Fibroblast of lung (primary cell): ENCODE results near the gene FNDC3B. TPM values are rescaled to one million over a fixed set of nuclear protein-coding genes. Genes with fewer than 3 reads are reported as not detected.
A peak's percentile ranks its signal among the peaks of the same experiment; 100 is the strongest.

Experiments used
- DNase-seq, 2 donors: peaks; one replicate each; pipeline versions ENCODE4 v3.0.0 to v3.0.0-alpha.2; 2010; ENCODE audit warnings: low read depth in 2 of 2
- H2AFZ ChIP-seq: 2 replicates; pipeline ENCODE4 v1.5.1; 2012; ENCODE audit warnings: low read length, control low read depth, inconsistent platforms
- H3K27ac ChIP-seq: 2 replicates; pipeline ENCODE4 v1.5.1; 2011; ENCODE audit warnings: low read length, control low read depth; ENCODE audit not compliant: insufficient read depth
- H3K27me3 ChIP-seq: 2 replicates; pipeline ENCODE4 v1.5.1; 2011; ENCODE audit warnings: mild to moderate bottlenecking, low read length; ENCODE audit not compliant: control insufficient read depth, insufficient read depth
- H3K36me3 ChIP-seq: 2 replicates; pipeline ENCODE4 v1.5.1; 2011; ENCODE audit warnings: low read length; ENCODE audit not compliant: control insufficient read depth, insufficient read depth
- H3K4me1 ChIP-seq: 2 replicates; pipeline ENCODE4 v1.5.1; 2011; ENCODE audit warnings: low read length; ENCODE audit not compliant: control insufficient read depth, insufficient read depth; ENCODE audit errors: extremely low read depth
- H3K4me2 ChIP-seq: 2 replicates; pipeline ENCODE4 v1.5.1; 2011; ENCODE audit warnings: low read length, control low read depth; ENCODE audit not compliant: insufficient read depth; ENCODE audit errors: extremely low read depth
- H3K4me3 ChIP-seq, 4 experiments: fragments of 200-600 bp in 1 of 4; sonication (generic) in 1 of 4; replicated peaks in 1 of 4; 2 replicates each; pipeline ENCODE4 v1.5.1; 2011 to 2016; ENCODE audit warnings: low read length in 4 of 4, low read depth in 3 of 4, mild to moderate bottlenecking in 3 of 4, control low read depth in 2 of 4, inconsistent platforms in 1 of 4, mixed read lengths in 1 of 4; ENCODE audit not compliant: insufficient read depth in 1 of 4; ENCODE audit errors: control extremely low read depth in 1 of 4
- H3K79me2 ChIP-seq: 2 replicates; pipeline ENCODE4 v1.5.1; 2012; ENCODE audit warnings: mild to moderate bottlenecking, low read length, inconsistent platforms; ENCODE audit not compliant: control insufficient read depth, insufficient read depth
- H3K9ac ChIP-seq: 2 replicates; pipeline ENCODE4 v1.5.1; 2011; ENCODE audit warnings: mild to moderate bottlenecking, low read length, control low read depth; ENCODE audit not compliant: insufficient read depth
- H3K9me3 ChIP-seq: 2 replicates; pipeline ENCODE4 v1.5.1; 2012; ENCODE audit warnings: low read depth, low read length; ENCODE audit not compliant: control insufficient read depth, insufficient read depth
- H4K20me1 ChIP-seq: 2 replicates; pipeline ENCODE4 v1.5.1; 2011; ENCODE audit warnings: low read length; ENCODE audit not compliant: control insufficient read depth, insufficient read depth; ENCODE audit errors: extremely low read depth
- EZH2 ChIP-seq: IDR thresholded peaks from 2 replicates; pipeline ENCODE4 v1.5.1; 2012; ENCODE audit warnings: low read length, control low read depth, mild to moderate bottlenecking; ENCODE audit errors: missing control alignments
- polyA plus RNA-seq, 2 donors: library from polyadenylated mRNA; depleted of rRNA in 1 of 2; stranded (reverse) in 1 of 2; unstranded in 1 of 2; fragments of >200 nt; gene quantifications; 2 replicates each; pipeline ENCODE4 v1.2.1, GENCODE V29; 2011 to 2012; ENCODE audit warnings: missing spikeins in 1 of 2
- total RNA-seq: library from RNA; depleted of rRNA; stranded (reverse); fragments of >200 nt; gene quantifications from 2 replicates; pipeline ENCODE4 v1.2.1, GENCODE V29; 2014
- TF ChIP-seq, protein P1 (sequence below), 2 donors: IDR thresholded peaks in 1 of 2; conservative IDR thresholded peaks in 1 of 2; 1 replicate in 1 of 2; 2 replicates in 1 of 2; pipeline ENCODE4 v1.5.1; 2011 to 2012; ENCODE audit warnings: low read length in 2 of 2, control low read depth in 1 of 2, inconsistent platforms in 1 of 2, low read depth in 1 of 2, mild to moderate bottlenecking in 1 of 2

FNDC3B gene
- total and polyA plus RNA-seq, 2 donors (not counting 1 experiment from before 2014, with no cell fraction given), result 26.1 to 76.8 TPM

GRCh38 chr3:172174513-172175253 is 135.3 kb downstream of the FNDC3B start:
- H3K4me2 ChIP-seq, result no peak overlapping the region
- peaks cover 20% of the 10 kb centered on the region for H3K4me1 ChIP-seq
- no peaks in the 10 kb centered on the region for H3K36me3 ChIP-seq
- no peaks in the 10 kb centered on the region for H3K27me3 ChIP-seq
- peak; percentile 49 for DNase-seq
- peaks cover 5% of the 10 kb centered on the region for H4K20me1 ChIP-seq
- TF ChIP-seq, protein P1, sequence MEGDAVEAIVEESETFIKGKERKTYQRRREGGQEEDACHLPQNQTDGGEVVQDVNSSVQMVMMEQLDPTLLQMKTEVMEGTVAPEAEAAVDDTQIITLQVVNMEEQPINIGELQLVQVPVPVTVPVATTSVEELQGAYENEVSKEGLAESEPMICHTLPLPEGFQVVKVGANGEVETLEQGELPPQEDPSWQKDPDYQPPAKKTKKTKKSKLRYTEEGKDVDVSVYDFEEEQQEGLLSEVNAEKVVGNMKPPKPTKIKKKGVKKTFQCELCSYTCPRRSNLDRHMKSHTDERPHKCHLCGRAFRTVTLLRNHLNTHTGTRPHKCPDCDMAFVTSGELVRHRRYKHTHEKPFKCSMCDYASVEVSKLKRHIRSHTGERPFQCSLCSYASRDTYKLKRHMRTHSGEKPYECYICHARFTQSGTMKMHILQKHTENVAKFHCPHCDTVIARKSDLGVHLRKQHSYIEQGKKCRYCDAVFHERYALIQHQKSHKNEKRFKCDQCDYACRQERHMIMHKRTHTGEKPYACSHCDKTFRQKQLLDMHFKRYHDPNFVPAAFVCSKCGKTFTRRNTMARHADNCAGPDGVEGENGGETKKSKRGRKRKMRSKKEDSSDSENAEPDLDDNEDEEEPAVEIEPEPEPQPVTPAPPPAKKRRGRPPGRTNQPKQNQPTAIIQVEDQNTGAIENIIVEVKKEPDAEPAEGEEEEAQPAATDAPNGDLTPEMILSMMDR (conservative IDR thresholded peaks at IDR 0.05 in 1 of 2, IDR thresholded peaks at IDR 0.05 in 1 of 2; ENCODE audit: low read depth in 1 of 2, low read length in 2 of 2), result no peak
- no peak for TF ChIP-seq EZH2
- no peak overlapping the region for H3K4me3 ChIP-seq
- no peaks in the 10 kb centered on the region for H3K9me3 ChIP-seq
- H3K9ac ChIP-seq, result no peak overlapping the region
- peaks cover 43% of the 10 kb centered on the region for H3K79me2 ChIP-seq
- H2AFZ ChIP-seq, result no peak overlapping the region
- no peak overlapping the region for H3K27ac ChIP-seq

DNA sequence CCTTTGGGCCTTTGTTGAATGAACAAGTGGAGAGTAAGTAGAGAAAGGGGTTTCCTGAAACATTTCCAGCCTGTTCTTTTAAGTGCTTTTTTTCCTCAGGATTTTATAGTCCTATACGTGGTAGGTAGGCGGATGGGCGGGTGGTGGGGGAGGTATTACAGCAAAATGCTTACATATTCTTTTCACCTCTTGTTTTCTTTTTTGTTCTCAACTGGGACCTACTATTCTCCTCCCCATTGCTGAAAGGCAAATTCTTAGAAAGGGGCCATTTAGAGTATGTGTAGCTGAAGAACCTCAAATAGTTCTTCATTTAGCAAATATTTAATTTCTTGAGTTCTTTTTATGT is 135.8 kb downstream of the FNDC3B start:
- Histone ChIP-seq H3K4me3 (no peak overlapping the region), H3K36me3 (no peaks in the 10 kb centered on the region), H3K27me3 (no peaks in the 10 kb centered on the region), H2AFZ (no peak overlapping the region), H3K9me3 (no peaks in the 10 kb centered on the region), H3K9ac (no peak overlapping the region), H3K4me2 (no peak overlapping the region), H3K79me2 (peaks cover 45% of the 10 kb centered on the region), H3K27ac (no peak overlapping the region), H3K4me1 (peaks cover 24% of the 10 kb centered on the region), H4K20me1 (peaks cover 5% of the 10 kb centered on the region)
- no peak for DNase-seq
- TF ChIP-seq, protein P1 (conservative IDR thresholded peaks at IDR 0.05 in 1 of 2, IDR thresholded peaks at IDR 0.05 in 1 of 2; ENCODE audit: low read depth in 1 of 2, low read length in 2 of 2), result no peak
- TF ChIP-seq EZH2, result no peak

DNA sequence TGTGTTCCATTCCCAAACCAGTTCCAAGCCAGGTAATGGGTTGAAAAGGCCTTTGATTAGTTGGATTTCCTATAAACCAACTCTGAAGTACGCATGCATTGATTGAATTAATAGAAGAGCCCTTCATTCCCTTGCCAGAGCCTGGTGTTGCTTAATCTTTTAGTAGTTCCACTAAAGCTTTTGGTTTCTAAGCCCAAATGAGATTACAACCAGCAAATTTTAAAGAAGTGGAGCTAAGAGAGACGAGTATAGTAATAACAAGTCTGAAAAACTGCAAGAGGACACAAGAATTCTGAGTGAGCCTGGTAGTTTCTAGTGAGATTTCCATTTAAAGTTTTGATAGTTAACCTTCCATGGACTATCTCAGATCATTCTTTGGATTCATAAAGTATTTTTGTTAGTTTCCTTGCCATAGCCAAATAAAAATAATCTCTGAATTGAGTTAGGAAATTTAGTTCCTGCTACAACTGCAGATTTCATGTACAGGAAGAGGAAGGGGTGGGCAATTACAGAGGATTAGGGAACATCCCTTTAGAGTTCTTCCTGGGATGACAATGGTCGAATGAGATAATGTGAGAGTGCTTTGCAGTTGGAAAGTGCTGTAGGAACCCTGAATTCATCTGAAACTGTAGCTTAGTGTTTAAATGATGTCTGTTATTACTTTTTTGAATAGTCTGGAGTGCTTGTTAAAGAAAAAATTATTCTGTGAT is 136.8 kb downstream of the FNDC3B start:
- Histone ChIP-seq H2AFZ (no peak overlapping the region), H3K79me2 (peaks cover 49% of the 10 kb centered on the region), H3K9me3 (no peaks in the 10 kb centered on the region), H3K27me3 (no peaks in the 10 kb centered on the region), H3K27ac (no peak overlapping the region), H3K4me2 (no peak overlapping the region), H3K4me1 (peaks cover 27% of the 10 kb centered on the region), H3K4me3 (no peak overlapping the region), H3K9ac (no peak overlapping the region), H4K20me1 (peaks cover 5% of the 10 kb centered on the region), H3K36me3 (no peaks in the 10 kb centered on the region)
- no peak for TF ChIP-seq EZH2
- TF ChIP-seq, protein P1 (conservative IDR thresholded peaks at IDR 0.05 in 1 of 2, IDR thresholded peaks at IDR 0.05 in 1 of 2; ENCODE audit: low read depth in 1 of 2, low read length in 2 of 2), result no peak
- no peak for DNase-seq
